CD14-positive monocyte (primary cell): ENCODE data around the gene CACNB1. TPM values are rescaled to one million over a fixed set of nuclear protein-coding genes. Genes with fewer than 3 reads are reported as not detected.

ENCODE experiments used
- DNase-seq, 3 donors: peaks; one replicate each; pipeline ENCODE4 v3.0.0-alpha.2; 2011 to 2022
- H2AFZ ChIP-seq: 2 replicates; pipeline ENCODE4 v1.6.0; 2012; ENCODE audit warnings: mild to moderate bottlenecking, low read depth, low read length, inconsistent platforms; ENCODE audit not compliant: insufficient read depth, poor library complexity, severe bottlenecking
- H3K27ac ChIP-seq, 2 donors: 1 replicate in 1 of 2; 2 replicates in 1 of 2; pipeline ENCODE4 v1.5.1; 2012 to 2013; ENCODE audit warnings: low read length in 2 of 2, control low read depth in 1 of 2, inconsistent platforms in 1 of 2, low read depth in 1 of 2, mild to moderate bottlenecking in 1 of 2
- H3K27me3 ChIP-seq, 2 donors: one replicate each; pipeline versions ENCODE4 v1.6.0 to v1.6.1; 2011 to 2013; ENCODE audit warnings: low read length in 2 of 2; ENCODE audit not compliant: control insufficient read depth in 2 of 2, insufficient read depth in 2 of 2
- H3K36me3 ChIP-seq, 2 donors: replicated peaks in 1 of 2; 1 replicate in 1 of 2; 2 replicates in 1 of 2; pipeline versions ENCODE4 v1.5.1 to v1.6.1; 2012 to 2013; ENCODE audit warnings: low read length in 2 of 2, control low read depth in 1 of 2, inconsistent platforms in 1 of 2, mild to moderate bottlenecking in 1 of 2; ENCODE audit not compliant: insufficient read depth in 2 of 2, control insufficient read depth in 1 of 2
- H3K4me1 ChIP-seq, 2 donors: 1 replicate in 1 of 2; 2 replicates in 1 of 2; pipeline versions ENCODE4 v1.5.1 to v1.6.1; 2012 to 2013; ENCODE audit warnings: low read length in 2 of 2, control low read depth in 1 of 2, inconsistent platforms in 1 of 2, mild to moderate bottlenecking in 1 of 2, moderate library complexity in 1 of 2; ENCODE audit not compliant: insufficient read depth in 2 of 2, control insufficient read depth in 1 of 2
- H3K4me2 ChIP-seq: replicated peaks from 2 replicates; pipeline ENCODE3; 2012; ENCODE audit warnings: low read length, moderate library complexity, mild to moderate bottlenecking; ENCODE audit not compliant: poor library complexity, severe bottlenecking; ENCODE audit errors: extremely low read depth
- H3K4me3 ChIP-seq, 3 experiments: fragments of 200-600 bp in 1 of 3; sonication (generic) in 1 of 3; replicated peaks in 1 of 3; 1 replicate in 2 of 3; 2 replicates in 1 of 3; pipeline ENCODE4 v1.5.1; 2011 to 2013; ENCODE audit warnings: low read length in 3 of 3, mild to moderate bottlenecking in 3 of 3, control low read depth in 2 of 3, low read depth in 2 of 3, inconsistent platforms in 1 of 3, moderate library complexity in 1 of 3
- H3K79me2 ChIP-seq: 2 replicates; pipeline ENCODE4 v1.6.0; 2012; ENCODE audit warnings: mild to moderate bottlenecking, control low read depth, inconsistent platforms, low read length, moderate library complexity; ENCODE audit not compliant: insufficient read depth
- H3K9ac ChIP-seq: 2 replicates; pipeline ENCODE4 v1.6.0; 2017; ENCODE audit warnings: low read length, mild to moderate bottlenecking; ENCODE audit not compliant: insufficient read depth, poor library complexity, severe bottlenecking
- H3K9me3 ChIP-seq, 2 donors: replicated peaks in 1 of 2; 1 replicate in 1 of 2; 2 replicates in 1 of 2; pipeline versions ENCODE4 v1.5.1 to v1.6.1; 2012 to 2013; ENCODE audit warnings: low read length in 2 of 2, control low read depth in 1 of 2; ENCODE audit not compliant: control insufficient read depth in 1 of 2, insufficient read depth in 1 of 2
- H4K20me1 ChIP-seq: 2 replicates; pipeline ENCODE4 v1.6.0; 2012; ENCODE audit warnings: mild to moderate bottlenecking, low read length, control low read depth, moderate library complexity; ENCODE audit not compliant: insufficient read depth
- H3K27ac Mint-ChIP-seq, 7 donors: one replicate each; pipeline ENCODE4 v1.8.0; 2020; ENCODE audit warnings: mild to moderate bottlenecking in 7 of 7, mixed read lengths in 7 of 7, moderate library complexity in 6 of 7, inconsistent platforms in 2 of 7
- H3K27me3 Mint-ChIP-seq, 3 donors: one replicate each; pipeline ENCODE4 v1.8.0; 2021 to 2022; ENCODE audit warnings: low read depth in 3 of 3, mild to moderate bottlenecking in 3 of 3, mixed read lengths in 3 of 3, moderate library complexity in 3 of 3, inconsistent platforms in 1 of 3
- H3K36me3 Mint-ChIP-seq, 2 donors: one replicate each; pipeline ENCODE4 v1.8.0; 2020; ENCODE audit warnings: mixed read lengths in 2 of 2, inconsistent platforms in 1 of 2, mild to moderate bottlenecking in 1 of 2
- H3K4me1 Mint-ChIP-seq: one replicate; pipeline ENCODE4 v1.8.0; 2020; ENCODE audit warnings: mild to moderate bottlenecking, mixed read lengths
- H3K4me3 Mint-ChIP-seq, 2 donors: one replicate each; pipeline ENCODE4 v1.8.0; 2020; ENCODE audit warnings: mild to moderate bottlenecking in 2 of 2, mixed read lengths in 2 of 2, moderate library complexity in 1 of 2
- H3K9me3 Mint-ChIP-seq, 7 donors: one replicate each; pipeline ENCODE4 v1.8.0; 2020 to 2022; ENCODE audit warnings: mixed read lengths in 7 of 7, mild to moderate bottlenecking in 6 of 7, moderate library complexity in 6 of 7, inconsistent platforms in 2 of 7
- CTCF ChIP-seq: fragments of 200-600 bp; IDR thresholded peaks from one replicate; pipeline ENCODE4 v1.8.0; 2022; ENCODE audit warnings: antibody characterized with exemption, mild to moderate bottlenecking
- WGBS: methylation state at CpG from one replicate; pipeline ENCODE4 v1.1.5; 2013; ENCODE audit warnings: missing lambda C conversion rate; ENCODE audit not compliant: insufficient coverage; 5-methylcytosine and 5-hydroxymethylcytosine counted together
- intact Hi-C, 2 donors: fragments of 100-400 bp; cut with micrococcal nuclease; formaldehyde crosslinking; loops; one replicate each; pipeline versions ENCODE4 v1.15.0 to v1.15.1; 2023
- polyA plus RNA-seq, 3 donors: library from polyadenylated mRNA; depleted of rRNA in 1 of 3; unstranded in 2 of 3; stranded (reverse) in 1 of 3; fragments of 300-500 nt in 2 of 3; fragments of >200 nt in 1 of 3; fragmentation: Illumina TruSeq in 2 of 3; gene quantifications; 1 replicate in 2 of 3; 2 replicates in 1 of 3; pipeline ENCODE4 v1.2.3, GENCODE V29; 2012 to 2021

The CACNB1 gene
- polyA plus RNA-seq, 3 donors: 0.13 to 22.1 (median 0.31) TPM

DNA sequence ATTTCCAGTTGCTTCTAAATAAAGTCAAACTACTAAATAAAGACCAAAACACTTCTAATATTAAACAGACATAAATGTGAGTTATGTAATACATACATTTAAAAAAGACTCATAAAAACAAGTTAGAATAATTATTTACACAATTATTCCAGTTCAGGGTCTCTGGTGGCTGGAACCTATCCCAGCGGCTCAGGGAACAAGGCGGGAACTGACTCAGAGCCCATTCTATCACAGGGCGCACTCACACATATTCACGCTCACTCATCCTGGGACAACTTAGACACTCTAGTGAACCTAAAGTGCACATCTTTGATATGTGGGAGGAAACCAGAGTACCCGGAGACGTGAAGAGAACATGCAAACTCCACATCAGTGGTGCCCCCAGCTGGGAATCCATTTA lies 71.0 kb downstream of the CACNB1 start:
- Histone ChIP-seq H3K36me3 (no peaks in the 10 kb centered on the region), H3K4me1 (peaks cover 15 to 17% of the 10 kb centered on the region in 2 donors), H4K20me1 (no peaks in the 10 kb centered on the region), H3K27me3 (no peaks in the 10 kb centered on the region), H3K4me2 (no peak overlapping the region), H3K9me3 (no peaks in the 10 kb centered on the region), H3K9ac (no peak overlapping the region), H2AFZ (no peak overlapping the region), H3K27ac (no peak overlapping the region), H3K79me2 (no peaks in the 10 kb centered on the region), H3K4me3 (no peak overlapping the region)
- Mint-ChIP-seq H3K4me1 (peaks cover 17% of the 10 kb centered on the region), H3K36me3 (no peaks in the 10 kb centered on the region), H3K27ac (no peak overlapping the region), H3K4me3 (no peak overlapping the region), H3K9me3 (peaks cover 0 to 4% (median 0%) of the 10 kb centered on the region in 7 donors), H3K27me3 (peaks cover 2 to 5% (median 2%) of the 10 kb centered on the region in 3 donors)
- no peak for DNase-seq
- TF ChIP-seq CTCF: no peak
- intact Hi-C loops: no loop called here
- WGBS: 73% methylated on average over 3 of the region's 6 CpGs

- peaks cover 19 to 21% of the 10 kb centered on the region in 2 donors for H3K4me1 ChIP-seq
- no peak for TF ChIP-seq CTCF
- no peak overlapping the region for H3K27ac ChIP-seq
- no peaks in the 10 kb centered on the region for H3K9me3 ChIP-seq
- Mint-ChIP-seq H3K9me3 (peaks cover 0 to 4% (median 0%) of the 10 kb centered on the region in 7 donors), H3K27me3 (peaks cover 2 to 5% (median 2%) of the 10 kb centered on the region in 3 donors), H3K27ac (peak overlapping the region in 1 of 7 donors; percentile 50), H3K4me1 (peaks cover 20% of the 10 kb centered on the region), H3K36me3 (no peaks in the 10 kb centered on the region), H3K4me3 (no peak overlapping the region)
- WGBS: no CpG with 5 or more reads among the region's 2 CpGs
- H3K27me3 ChIP-seq: no peaks in the 10 kb centered on the region
- no peaks in the 10 kb centered on the region for H3K36me3 ChIP-seq
- intact Hi-C loops: no loop called here
- no peak overlapping the region for H2AFZ ChIP-seq
- no peaks in the 10 kb centered on the region for H3K79me2 ChIP-seq
- no peak overlapping the region for H3K4me3 ChIP-seq
- H3K9ac ChIP-seq: no peak overlapping the region
- no peaks in the 10 kb centered on the region for H4K20me1 ChIP-seq
- no peak overlapping the region for H3K4me2 ChIP-seq
- DNase-seq: no peak
These were observed 72.2 kb downstream of the CACNB1 start for GRCh38 chr17:39125143-39125875.
